ENCODE results near the gene C5orf34.

C5orf34 gene

GRCh38 chr5:43547532-43547931, 32.6 kb upstream of the C5orf34 start:
- no peaks in the 10 kb centered on the region for H3K27me3 ChIP-seq (ENCODE audit: insufficient read depth, poor library complexity, severe bottlenecking)
- H3K4me3 ChIP-seq (replicated peaks; ENCODE audit: insufficient read depth, low read length), result no peak overlapping the region
- TF ChIP-seq POLR2AphosphoS5 (IDR thresholded peaks at IDR 0.05; ENCODE audit: low read depth) (no peak), GABPA (IDR thresholded peaks at IDR 0.05; ENCODE audit: low read depth) (no peak), REST (IDR thresholded peaks at IDR 0.05; ENCODE audit: insufficient replicate concordance, low read depth) (no peak), CTCF (IDR thresholded peaks at IDR 0.05; ENCODE audit: insufficient read depth, low read length) (no peak), SPI1 (IDR thresholded peaks at IDR 0.05; ENCODE audit: borderline replicate concordance, low read depth) (no peak)
- no peak overlapping the region for H3K27ac ChIP-seq (replicated peaks)
- no peak for DNase-seq (ENCODE audit: low read depth in 1 of 2, low spot score in 1 of 2)

- H3K4me3 ChIP-seq (replicated peaks; ENCODE audit: insufficient read depth, low read length), result no peak overlapping the region
- TF ChIP-seq CTCF (IDR thresholded peaks at IDR 0.05; ENCODE audit: insufficient read depth, low read length), result no peak
- TF ChIP-seq POLR2AphosphoS5 (IDR thresholded peaks at IDR 0.05; ENCODE audit: low read depth), result no peak
- TF ChIP-seq REST (IDR thresholded peaks at IDR 0.05; ENCODE audit: insufficient replicate concordance, low read depth), result no peak
- TF ChIP-seq SPI1 (IDR thresholded peaks at IDR 0.05; ENCODE audit: borderline replicate concordance, low read depth), result no peak
- TF ChIP-seq GABPA (IDR thresholded peaks at IDR 0.05; ENCODE audit: low read depth), result no peak
- no peaks in the 10 kb centered on the region for H3K27me3 ChIP-seq (ENCODE audit: insufficient read depth, poor library complexity, severe bottlenecking)
- DNase-seq (ENCODE audit: low read depth in 1 of 2, low spot score in 1 of 2), result no peak
- no peak overlapping the region for H3K27ac ChIP-seq (replicated peaks)
Measured at GRCh38 chr5:43543434-43543833, 28.5 kb upstream of the C5orf34 start.

GRCh38 chr5:43540746-43541145, 25.8 kb upstream of the C5orf34 start:
- no peak for DNase-seq (ENCODE audit: low read depth in 1 of 2, low spot score in 1 of 2)
- Histone ChIP-seq H3K4me3 (replicated peaks; ENCODE audit: insufficient read depth, low read length) (no peak overlapping the region), H3K27ac (replicated peaks) (no peak overlapping the region), H3K27me3 (ENCODE audit: insufficient read depth, poor library complexity, severe bottlenecking) (no peaks in the 10 kb centered on the region)
- no peak for TF ChIP-seq GABPA (IDR thresholded peaks at IDR 0.05; ENCODE audit: low read depth)
- TF ChIP-seq REST (IDR thresholded peaks at IDR 0.05; ENCODE audit: insufficient replicate concordance, low read depth), result no peak
- no peak for TF ChIP-seq POLR2AphosphoS5 (IDR thresholded peaks at IDR 0.05; ENCODE audit: low read depth)
- no peak for TF ChIP-seq SPI1 (IDR thresholded peaks at IDR 0.05; ENCODE audit: borderline replicate concordance, low read depth)
- TF ChIP-seq CTCF (IDR thresholded peaks at IDR 0.05; ENCODE audit: insufficient read depth, low read length), result no peak

Measured in HL-60 (cell line).